Stimulated activated CD4-positive, alpha-beta T cell treated with anti-CD3 and anti-CD28 coated beads, Interleukin-12 subunit alpha, Interleukin-12 subunit beta, amount 100 ng/mL, for 4 hours (primary cell): ENCODE measurements around the gene PFAS.
A peak's percentile ranks its signal among the peaks of the same experiment; 100 is the strongest.

Experiments
- DNase-seq: peaks from one replicate; pipeline ENCODE4 v3.0.0-alpha.2; 2020

PFAS gene

DNA sequence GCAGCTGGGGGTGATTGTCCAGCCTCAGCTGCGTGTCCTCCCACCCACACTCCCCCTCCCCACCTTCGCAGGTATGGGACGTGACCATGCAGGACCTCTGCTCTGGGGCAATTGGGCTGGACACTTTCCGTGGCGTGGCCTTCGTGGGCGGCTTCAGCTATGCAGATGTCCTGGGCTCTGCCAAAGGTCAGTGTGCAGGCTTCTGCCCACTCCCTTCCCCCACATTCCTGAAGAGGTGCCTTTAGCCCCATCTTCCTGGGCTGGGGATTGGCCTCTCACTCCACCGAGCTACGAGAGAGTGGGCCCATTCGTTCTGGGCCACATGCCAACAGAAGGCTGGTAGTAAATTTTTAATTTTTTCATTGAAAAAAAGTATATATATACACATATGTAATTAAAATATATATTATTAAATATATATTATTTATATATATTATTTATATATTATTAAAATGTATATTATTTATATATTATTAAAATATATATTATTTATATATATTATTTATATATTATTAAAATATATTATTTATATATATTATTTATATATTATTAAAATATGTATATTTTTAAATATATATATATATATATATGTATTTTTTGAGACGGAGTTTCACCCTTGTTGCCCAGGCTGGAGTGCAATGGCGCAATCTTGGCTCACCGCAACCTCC is 18.5 kb downstream of the PFAS start:
- no peak for DNase-seq

DNA sequence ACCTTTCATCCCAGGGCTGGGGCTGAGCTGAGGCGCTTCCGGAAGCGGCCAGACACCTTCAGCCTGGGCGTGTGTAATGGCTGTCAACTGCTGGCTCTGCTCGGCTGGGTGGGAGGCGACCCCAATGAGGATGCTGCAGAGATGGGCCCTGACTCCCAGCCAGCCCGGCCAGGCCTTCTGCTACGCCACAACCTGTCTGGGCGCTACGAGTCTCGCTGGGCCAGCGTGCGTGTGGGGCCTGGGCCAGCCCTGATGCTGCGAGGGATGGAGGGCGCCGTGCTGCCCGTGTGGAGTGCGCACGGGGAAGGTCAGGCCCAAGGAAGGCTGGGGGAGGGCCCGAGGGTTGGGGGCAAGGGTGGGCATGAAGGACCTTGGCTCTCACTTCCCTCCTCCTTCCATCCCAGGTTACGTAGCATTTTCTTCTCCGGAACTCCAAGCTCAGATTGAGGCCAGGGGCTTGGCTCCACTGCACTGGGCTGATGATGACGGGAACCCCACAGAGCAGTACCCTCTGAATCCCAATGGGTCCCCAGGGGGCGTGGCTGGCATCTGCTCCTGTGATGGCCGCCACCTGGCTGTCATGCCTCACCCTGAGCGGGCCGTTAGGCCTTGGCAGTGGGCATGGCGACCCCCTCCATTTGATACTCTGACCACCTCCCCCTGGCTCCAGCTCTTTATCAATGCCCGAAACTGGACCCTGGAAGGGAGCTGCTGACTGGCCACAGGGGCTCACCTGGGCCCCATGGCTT is 19.6 kb downstream of the PFAS start:
- DNase-seq: no peak

DNA sequence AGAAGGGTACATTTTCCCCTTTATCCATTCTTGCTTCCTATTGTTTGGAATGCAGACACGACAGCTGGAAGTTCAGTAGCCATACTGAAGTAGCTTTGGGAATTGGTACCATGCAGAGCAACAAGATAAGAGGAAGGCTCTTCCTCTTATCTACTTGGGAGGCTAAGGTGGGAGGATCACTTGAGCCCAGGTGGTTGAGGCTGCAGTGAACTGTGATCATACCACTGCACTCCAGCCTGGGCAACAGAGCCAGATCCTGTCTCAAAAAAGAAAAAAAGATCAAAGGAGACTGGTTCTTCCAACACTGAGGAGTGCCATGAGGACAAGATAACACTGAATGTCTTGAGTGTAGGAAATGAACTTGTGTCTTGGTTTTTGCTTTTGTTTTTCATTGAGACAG is 23.3 kb downstream of the PFAS start:
- no peak for DNase-seq

DNA sequence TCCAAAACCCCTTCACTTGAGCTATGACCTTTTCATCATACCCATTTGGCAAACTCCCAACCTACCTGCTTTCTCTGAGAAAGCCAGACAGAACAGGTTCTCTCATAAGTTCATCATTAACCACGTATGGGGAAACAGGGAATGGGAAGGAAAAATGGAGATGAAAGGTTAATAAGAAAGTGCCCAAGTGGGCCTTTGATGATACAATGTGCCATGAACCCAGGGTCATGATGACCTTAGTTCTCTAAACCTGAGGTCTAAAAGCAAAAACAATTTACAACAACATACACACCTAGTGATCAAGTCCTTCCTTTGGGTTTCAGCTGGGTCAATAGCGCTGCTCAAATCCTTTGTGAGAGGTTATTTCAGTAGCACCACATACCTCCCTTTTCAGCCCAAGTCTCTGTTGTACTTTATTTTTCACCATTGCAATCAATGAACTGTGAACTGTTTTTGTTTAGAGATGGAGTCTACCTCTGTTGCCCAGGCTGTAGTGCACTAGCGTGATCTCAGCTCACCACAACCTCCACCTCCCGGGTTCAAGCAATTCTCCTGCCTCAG is 24.9 kb downstream of the PFAS start:
- no peak for DNase-seq

DNA sequence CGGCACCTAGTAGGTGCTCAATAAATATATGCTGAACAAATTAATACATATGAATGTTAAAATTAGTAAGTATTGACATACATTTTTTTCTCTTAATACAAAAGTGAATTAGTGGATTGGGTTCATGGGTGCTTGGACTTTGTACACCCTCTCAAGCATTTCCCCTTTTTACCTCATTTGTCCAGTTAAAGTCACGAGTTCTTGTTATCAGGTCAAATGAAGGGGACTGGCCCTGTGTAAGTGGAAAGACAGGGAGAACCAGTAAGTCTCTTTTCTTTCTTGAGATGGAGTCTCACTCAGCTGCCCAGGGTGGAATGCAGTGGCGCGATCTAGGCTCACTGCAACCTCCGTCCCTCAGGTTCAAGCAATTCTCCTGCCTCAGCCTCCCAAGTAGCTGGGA is 25.7 kb downstream of the PFAS start:
- DNase-seq: no peak

DNA sequence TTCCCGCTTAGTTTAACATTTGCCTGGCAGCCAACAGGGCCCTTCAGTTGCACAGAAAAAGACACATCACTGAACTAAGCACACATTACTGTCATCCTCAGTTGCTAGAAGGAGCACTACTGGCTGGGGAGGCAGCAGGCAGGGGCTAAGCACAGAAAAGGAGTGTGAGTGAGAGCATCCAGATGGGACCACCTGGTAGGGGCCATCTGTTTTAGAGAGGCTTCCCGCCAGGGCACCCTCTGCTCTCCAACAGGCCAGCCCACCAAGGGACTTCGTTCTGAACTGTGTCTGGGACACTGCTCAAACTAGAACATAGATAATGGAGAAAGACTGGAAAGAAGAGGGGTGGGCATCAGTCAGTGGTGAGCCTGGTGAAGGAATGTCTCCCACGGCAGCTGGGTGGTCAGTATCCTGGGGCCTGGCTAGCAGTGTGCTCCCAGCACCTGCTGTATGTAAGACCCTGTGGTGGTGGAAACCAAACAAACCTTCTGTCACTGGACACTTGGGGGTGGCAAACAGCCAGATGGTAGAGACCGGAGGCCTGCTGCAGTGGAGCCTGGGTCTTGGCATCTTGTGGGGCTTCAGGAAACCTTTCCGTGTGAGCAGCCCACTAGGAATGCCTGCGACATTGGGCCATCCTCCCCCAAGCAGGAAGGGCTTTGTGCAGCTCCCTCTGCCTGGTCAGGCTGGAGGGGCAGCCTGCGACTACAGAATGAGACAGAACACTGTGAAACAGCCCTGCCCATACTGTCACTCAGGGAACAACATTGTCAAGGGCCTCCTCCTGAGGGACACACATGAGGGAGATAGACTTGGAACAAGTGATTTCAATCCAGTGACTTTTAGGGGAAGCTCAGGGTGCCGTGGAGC is 26.6 kb downstream of the PFAS start:
- no peak for DNase-seq

DNA sequence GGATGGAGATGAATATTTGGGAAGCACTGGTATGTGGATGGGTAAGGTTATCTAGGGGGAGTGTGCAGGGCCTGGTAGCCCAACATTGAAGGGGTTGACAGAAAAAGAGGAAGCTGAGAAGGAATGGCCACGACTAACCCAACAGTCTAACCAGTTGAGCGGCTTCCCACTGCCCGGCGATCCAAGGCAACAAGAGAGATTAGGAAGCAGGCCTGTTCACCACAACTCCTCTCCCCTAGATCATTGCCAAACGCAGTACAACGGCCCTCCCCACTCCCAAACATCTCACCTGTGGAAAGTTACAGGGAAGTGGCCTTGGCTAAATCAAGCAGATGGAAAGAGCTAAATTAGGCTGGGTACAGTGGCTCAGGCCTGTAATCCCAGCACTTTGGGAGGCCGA is 28.2 kb downstream of the PFAS start:
- no peak for DNase-seq

DNA sequence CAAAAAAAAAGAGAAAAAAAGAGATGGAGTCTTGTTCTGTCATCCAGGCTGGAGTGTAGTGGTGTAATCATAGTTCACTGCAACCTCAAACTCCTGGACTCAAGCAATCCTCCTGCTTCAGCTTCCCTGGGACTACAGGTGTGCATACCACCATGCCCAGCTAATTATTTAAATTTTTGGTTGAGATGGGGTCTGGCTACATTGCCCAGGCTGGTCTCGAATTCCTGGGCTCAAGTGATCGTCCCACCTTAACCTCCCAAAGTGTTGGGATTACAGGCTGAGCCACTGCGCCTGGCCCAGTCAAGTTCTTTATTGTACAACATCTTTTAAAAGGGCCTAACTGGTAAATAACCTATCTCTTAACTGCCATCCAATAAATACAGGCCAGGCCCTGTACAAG is 33.3 kb downstream of the PFAS start:
- no peak for DNase-seq

DNA sequence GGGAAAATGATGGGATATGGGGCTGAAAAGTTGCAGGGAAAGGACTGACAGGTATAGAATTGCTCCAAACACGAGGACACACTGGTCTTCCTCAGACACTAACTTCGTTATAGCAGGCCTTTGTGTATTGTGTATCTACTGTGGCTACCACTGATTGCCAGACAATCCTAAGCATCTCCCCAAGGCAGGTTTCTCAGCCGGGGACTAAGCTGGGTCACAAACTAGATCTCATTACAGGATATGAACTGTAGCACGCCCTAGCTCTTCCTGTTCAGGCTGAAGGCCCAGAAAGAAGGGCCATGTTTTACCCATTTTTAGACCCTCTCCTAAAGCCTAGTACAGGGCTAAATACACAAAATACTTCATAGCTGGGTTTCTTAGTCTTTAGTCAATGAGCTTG is 34.3 kb downstream of the PFAS start:
- DNase-seq: no peak

DNA sequence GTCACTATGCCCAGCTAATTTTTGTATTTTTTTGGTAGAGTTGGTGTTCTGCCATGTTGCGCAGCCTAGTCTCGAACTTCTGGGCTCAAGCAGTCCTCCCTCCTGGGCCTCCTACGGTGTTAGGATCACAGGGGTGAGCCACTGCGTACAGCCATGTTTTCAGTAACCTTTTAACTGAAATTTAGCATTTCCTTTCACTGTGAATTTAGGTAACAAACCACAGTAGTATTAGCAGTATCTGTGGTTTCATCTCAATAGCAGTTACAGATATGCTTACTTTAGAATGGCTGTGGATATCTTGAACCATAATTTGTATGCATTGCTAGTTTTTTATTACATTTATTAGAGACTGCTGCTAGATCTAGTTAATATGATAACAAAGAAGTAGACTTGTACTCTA is 35.0 kb downstream of the PFAS start:
- no peak for DNase-seq

DNA sequence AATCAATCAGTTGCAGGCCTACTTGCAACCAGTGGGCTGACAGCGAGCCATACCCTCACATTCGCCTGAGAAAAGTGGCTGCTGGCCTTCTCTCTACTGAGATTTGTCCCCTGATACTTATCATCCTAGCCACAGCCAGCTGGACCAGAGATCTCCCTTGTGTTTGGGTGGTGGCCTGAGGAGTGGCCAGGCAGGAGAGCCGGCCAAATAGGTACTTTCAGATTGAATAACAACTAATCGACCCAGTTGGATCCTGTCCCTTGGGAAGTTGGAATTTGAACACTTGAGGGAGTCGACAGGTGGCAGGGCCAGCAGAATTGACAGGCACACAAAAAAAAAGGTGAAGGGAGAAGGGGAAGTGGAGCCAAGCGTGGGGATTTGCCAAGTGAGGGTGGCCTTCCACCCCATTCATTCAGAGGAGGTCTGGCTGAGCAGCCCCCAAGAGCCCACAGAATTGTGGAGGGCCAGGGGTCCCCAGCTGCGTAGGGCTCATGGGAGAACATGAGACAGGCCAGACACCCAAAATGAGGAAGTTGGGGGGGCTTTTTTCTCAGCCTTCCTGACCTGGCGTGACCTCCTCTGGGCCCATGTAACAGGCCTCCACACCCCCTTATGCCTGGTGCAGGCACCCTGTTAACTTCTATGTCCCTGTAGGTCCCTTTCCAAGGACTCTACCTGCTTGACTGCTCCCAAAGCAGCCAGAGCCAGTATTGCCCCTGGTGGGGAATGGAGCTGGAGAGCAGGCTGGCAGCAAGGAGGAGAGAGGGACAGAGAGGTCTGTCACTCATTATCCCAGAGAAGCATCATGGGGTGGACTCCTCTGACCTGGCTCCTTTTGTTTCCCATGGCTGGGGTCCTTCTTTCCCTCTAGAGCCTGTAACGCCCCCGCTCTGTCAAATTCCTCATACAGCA is 36.4 kb downstream of the PFAS start:
- DNase-seq: no peak

DNA sequence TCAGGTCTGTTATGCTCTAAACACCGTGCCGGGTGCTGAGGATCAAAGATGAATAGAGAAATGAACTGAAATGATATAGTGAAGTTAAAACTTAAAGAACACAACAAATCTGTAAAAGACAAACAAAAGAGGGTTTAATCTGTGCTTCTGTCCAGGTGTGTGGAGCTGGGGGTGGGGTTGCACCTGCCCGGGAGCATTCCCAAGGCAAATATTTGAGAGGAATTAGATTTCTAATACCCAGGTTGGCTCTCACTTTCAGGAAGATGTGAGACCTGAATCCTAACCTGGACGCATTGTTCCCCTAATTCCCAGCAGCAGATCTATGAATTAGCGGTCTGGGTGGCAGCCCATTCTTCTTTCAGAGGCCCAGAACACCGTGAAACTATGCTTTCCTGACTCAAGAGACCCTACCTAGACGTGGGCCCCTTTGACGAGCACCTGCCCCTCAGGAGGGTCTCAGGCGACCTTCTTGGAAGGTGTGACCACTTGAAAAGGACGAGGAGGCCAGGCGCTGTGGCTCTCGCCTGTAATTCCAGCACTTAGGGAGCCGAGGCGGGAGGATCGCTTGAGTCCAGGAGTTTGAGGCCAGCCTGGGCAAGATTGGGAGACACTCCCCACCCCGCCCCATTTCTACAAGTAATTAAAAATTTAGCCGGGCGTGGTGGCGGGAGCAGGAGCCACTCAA is 38.7 kb downstream of the PFAS start:
- no peak for DNase-seq

DNA sequence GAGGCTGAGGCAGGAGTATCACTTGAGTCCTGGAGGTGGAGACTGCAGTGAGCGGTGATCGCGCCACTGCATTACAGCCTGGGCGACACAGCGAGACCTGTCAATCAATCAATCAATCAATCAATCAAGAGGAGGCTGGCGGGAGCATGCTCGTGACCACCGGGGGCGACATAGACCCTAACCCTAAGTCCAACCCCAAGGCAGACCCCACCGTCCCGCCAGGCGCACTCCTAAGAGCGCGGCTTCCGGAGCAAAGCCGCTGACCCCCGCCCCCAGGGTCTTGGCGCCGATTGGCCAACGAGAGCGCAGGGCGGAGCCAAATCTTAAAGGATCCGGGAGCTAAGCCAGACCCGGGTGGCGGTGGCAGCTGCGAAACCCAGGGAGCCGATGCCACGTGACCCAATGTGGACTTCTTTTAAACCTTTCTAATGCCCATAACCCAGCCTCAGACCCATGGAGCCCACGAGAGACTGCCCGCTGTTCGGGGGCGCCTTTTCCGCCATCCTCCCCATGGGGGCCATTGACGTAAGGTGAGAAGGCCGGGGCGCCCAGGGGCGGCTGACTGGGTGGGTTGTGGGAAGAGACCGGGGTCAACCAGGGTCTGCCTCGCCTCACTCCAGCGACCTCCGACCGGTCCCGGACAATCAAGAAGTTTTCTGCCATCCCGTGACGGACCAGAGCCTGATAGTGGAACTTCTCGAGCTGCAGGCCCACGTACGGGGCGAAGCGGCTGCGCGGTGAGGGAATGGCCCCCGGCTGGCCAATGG is 39.4 kb downstream of the PFAS start, which contains the start of gene RANGRF:
Gene RANGRF, plus strand, starts transcription at position 335 of the 767 bp plus-strand sequence. Its CDS starts 119 bp downstream, at position 454.
- DNase-seq: peak; percentile 78

DNA sequence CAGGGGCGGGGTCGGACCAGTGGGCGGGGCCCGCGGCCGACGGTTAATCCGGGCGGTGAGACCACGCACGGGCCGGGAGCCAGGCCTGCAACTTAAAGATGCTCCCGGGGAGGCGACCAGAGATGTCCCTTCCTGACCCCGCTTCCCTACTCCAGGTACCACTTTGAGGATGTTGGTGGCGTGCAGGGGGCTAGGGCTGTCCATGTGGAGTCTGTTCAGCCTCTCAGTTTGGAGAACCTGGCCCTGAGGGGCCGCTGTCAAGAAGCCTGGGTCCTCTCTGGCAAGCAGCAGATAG is 40.0 kb downstream of the PFAS start:
- DNase-seq: no peak

DNA sequence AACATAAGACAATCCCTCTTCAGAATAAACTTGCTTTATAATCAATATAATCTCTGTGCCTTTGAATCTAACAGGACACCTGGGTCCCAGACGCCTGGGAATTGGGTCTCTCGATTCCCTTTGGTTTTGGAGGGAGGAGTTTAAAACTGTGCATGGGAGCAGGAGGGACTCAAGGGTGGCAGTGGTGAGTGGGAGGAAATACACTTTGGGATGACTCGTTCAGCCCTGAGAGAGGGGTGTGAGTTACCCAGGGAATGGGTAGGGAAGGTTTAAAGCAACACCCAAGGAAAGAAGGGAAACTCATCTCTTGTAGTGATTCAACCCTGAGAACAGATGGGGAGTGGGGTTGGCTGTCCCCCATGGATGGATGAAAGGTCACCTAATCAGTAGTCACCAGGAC is 41.0 kb downstream of the PFAS start:
- no peak for DNase-seq

DNA sequence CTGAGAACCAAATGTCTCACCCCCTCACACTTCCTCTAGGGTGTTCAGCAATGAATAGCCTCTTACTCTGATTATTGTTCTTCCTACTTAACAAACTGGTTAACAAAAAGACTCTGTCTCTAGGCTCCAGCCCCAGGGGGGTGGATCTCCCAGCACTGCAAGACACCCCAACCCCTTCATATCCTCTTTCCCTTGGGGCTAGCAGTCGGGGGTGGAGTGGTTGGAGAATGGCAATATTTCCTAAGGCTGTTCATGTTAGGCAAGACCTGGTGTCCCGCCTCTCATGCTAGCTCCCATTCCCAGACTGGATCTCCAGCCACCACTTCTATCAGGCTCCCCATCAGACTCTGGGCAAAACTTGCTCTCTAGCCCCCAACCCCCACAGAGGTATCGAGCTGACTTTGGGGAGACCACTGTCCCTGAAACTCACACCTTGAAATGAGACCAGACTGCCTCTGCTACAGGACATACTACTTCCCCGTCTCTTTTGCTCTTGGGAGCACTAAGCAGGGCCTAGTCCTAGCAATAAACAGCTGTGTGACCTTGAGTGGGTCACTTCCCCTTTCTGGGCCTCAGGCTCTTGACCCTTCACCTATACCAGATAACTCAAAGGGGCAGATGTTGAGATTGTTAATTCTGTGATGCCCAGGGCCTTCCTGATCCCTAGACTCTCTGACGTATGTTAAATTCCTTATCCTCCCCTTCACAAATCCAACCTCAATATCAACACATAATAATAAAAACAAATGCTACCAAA is 43.7 kb downstream of the PFAS start:
- DNase-seq: no peak

DNA sequence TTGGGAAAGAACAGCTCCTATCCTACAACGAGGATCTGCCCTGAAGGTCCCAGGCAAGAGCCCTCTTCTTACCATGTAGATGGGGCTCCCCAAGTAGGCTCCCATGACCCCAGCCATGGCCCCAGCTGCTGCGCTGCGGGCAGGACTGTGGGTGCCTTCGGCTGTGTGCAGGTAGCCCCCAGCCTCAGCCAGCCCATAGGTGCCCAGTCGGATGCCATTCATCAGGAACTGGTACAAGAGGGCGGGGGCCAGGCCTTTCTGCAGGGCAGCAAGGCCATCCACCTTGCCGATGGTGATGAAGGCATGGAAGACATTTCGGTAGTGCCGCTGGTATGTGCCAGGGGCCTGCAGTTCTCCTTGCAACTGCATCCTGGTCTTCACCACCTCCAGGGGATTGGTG is 45.3 kb downstream of the PFAS start:
- DNase-seq: no peak

DNA sequence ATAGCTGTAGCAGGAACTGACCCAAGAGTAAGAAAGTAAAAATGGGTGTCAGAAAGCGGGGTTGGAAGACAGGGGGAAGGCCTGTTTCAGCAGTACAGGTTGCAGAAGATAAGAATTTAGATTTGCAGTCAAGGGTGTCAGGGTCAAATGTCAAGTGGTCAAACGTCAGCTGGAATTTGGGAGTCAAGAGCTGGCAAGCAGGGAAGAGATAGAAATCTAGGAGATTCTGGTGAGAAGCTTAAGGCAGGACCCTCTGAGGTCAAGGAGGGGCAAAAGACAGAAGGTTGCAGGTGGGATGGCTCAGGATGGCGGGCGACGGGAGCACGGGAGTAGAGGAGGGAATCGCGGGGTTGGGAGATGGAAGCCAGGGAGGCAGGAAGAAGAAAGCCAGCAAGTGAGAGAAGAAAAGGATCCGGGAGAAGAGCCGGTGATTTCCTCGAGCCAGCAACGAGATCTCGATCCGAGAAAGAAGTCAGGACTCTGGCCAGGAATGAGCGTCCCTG is 45.8 kb downstream of the PFAS start:
- DNase-seq: no peak

DNA sequence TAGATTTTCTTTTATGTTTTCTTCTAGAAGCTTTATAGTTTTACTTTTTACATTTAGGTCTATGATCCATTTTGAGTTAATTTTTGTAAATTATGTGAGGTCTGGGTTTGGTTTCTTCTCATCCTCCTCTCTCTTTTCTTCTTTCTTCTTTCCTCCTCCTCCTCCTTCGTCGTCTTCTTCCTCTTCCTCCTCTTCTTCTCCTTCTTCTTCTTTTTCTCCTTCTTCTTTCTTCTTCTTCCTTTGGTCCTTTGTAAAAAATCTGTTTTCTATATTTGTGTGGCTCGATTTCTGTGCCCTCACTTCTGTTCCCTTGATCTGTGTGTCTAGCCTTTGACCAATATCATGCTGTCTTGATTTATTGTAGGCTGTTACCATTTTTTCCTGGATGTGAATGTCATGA is 51.1 kb downstream of the PFAS start:
- DNase-seq: no peak

DNA sequence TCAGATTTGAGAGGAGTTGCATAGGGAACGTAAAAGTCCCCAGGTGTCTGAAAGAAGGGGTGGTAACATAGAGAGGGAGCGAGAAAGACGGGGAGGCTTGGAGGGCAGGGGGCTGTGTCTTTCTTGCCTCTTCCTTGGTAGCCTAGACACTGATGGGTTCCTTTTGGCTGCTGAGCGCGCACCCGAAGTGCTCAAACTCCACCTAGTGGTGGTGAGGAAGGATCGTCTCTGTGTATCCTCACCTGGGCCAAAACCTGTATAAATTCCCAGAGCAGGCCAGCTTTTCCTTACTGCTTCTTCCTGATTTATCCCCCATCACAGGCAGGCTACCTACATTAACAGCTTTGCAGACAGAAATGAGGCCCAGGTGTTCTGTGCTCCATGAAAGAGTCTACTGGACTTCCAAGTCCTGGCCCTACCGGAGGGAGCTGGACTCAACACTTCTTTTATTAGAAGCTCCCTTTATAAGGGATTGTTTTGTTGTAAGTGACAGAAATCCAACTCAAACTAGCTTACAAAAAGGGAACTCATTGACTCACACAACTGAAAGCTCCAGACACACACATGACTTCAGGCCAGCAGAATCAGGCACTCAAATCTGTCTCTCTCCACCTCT is 51.6 kb downstream of the PFAS start:
- DNase-seq: peak; percentile 47
